Amniotic epithelial cell (primary cell): ENCODE data around the gene RBM20.

Experiments
- DNase-seq: peaks from one replicate; pipeline ENCODE4 v3.0.0-alpha.2; 2010; ENCODE audit warnings: low read depth

The RBM20 gene

DNA sequence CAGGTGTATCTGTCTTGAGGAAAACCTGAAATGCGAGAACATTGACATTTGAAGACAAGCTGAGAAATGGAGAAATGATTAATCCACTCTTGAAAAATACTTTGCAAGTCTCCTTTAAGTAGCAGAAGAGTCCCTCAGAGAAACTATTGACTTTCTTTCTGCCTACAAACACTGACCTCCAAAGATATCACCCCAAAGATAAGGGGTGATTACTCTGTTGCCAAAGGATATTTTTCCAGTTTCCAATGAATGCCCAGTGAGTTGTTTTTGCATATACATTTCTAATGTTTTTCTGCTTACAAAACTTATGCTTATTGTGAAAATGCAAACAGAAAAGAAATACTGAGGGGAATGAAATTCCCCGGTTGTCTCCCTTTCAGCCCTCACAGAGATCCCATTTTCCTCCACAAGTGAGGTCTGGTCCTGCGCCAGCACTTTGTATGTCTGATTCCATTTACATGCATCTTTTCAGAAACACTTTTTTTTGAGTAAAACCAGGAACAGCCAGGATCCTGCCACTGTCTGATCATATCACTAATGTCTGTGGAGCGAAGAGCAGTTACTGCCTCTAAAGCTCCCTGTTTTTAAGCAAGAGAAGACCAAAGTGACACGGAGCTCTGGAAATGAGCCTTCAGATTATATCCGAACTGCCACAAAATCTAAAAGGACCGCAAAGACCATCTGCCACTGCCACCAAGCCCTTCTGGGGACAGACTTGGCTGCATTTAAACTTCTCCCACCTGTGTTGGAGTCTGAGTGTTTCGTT, 144.7 kb downstream of the RBM20 start:
- DNase-seq = no peak

DNA sequence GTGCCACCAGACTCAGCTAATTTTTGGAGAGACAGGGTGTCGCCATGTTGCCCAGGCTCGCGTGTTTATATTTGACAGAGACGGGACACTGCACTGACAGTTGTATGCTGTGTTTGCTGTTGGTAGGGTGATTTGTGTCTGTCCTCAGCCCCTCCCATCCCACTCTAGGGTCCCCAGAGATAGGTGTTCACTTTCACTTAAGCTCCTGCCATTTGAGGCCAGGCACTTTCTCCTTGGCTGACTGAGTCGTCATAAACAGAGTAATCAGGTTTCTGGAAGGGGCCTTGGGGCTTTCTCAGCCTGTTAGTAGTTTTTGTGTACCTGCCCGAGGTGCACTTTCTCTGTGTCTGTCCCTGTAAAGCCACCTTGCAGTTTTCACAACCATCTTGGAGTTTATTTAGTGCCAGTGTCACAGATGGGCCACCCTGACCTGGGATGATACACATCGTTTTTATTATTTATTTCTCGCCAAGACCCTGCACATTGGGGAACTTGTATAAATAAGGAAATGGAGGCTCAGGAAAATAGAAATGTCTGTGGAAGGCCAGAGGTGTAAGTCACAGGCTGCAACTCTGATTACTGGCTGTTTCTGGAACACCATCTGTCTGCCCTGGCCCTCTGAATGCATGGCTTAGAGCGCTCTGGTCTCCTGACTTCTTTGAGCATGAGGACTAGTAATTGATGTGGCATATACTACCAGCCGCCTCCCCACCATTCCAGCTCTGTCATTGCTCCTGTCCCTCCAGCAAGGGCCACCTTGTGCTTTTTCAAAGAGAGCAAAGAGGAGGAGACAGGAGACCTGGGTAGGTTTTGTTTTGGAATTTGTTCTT, 145.7 kb downstream of the RBM20 start:
- DNase-seq = no peak

DNA sequence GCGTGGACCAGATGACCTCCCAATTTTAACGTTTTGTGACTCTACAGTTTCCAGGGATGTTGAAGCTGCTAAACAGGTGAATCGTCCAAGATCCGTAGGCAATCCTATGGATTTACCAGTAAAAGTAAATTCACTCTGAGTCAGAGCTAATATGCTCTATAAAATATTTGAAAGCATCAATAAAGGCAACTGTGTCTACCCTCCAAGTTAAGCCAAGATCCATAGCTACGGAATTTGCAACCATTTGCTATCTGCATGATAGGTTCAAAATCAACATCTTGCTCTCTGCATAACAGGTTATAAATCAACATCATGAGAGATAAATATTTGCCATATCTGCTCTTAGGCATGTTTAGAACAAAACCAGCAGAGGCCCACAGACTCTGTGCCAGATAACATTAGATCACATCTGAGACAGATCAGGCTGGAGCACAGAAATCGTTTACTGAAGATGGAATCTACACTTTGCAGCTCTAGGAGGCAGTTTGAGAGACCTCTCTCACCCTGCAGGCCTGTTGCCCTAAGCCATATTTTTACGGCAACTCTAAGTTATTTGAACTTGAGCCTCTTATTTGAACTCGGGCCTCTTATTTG, 146.9 kb downstream of the RBM20 start:
- DNase-seq = peak; percentile 44

DNA sequence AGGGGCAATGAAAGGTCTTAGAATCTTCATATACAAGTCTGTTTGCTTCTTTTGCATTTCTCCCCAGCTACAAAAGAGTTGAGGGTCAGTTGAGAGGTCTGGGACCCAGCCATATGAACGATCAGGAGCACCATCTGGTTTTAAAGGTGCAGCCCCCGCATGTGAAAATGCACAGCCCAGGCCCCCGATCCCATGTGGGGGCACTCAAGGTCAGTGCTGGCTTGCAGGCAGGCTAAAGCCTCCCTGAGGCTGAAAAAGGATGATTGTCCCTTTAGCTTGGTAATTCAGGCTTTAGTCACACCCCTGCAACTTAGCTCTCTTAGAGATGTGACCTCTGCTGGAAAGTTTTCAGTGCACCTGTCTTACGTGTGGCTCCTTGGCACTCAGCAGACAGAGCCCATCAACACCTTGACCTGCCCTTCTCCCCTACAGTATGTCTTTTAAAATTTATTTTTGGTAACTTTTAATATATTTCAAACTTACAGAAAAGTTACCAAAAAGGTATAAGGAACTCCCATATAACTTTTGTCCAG, 147.5 kb downstream of the RBM20 start:
- DNase-seq = no peak

GRCh38 chr10:110792476-110793125, 148.5 kb downstream of the RBM20 start:
- DNase-seq = no peak

DNA sequence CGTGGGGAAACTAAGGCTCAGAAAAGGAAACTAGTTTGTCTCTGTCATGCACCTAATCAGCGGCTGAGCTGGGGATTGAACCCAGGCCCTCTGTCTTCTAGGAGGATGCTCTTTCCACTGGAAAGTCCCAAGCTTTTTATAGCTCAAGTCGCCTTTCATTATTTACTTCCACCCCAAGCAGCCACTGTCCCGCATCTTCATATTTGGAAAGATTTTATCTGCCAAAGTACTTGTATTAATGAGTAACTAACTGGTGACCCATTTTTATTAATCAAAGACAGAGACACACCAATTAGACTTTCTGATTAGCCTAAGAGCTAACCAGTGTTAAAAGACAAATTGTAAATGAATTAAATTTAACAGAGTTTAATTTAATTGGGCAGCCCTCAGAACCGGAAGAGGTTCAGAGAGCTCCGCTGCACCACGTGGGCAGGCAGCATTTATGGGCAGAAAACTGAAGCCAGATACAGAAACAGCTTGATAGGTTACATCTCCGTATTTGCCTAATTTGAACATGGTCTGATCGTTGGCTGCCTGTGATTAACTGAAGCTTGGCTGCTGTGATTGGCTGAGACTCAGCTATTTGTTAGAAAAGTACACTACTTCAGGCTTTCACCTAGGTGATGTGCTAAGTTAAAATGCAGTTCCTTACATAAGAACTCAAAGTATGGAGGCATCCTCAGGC, 149.1 kb downstream of the RBM20 start:
- DNase-seq = no peak

- peak; percentile 60 for DNase-seq
These were observed 149.8 kb downstream of the RBM20 start for GRCh38 chr10:110793886-110794285.

DNA sequence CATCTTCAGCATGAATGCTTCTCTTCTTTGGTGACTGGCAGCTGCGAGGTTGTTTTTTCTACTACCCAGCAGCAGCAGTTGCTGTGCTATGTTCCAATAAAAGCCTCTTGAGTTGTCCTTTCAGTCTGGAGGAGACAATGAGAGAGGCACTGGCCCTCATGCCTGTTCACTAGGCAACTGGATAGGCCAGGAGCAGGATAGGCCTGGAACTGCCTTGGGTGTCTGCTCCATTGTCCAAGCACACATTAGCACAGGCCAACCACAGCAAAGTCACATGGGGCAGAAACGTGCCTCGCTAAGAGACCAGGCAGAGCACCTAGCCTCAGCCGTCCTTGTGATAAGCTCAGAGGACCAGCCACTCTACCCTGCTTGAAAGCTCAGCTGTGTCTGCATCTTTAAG, 150.7 kb downstream of the RBM20 start:
- DNase-seq = no peak

GRCh38 chr10:110797416-110797815, 153.3 kb downstream of the RBM20 start:
- no peak for DNase-seq

GRCh38 chr10:110798340-110798739, 154.2 kb downstream of the RBM20 start:
- no peak for DNase-seq

GRCh38 chr10:110802090-110802489, 158.0 kb downstream of the RBM20 start:
- peak; percentile 81 for DNase-seq

- peak; percentile 96 for DNase-seq
These were observed 158.6 kb downstream of the RBM20 start for GRCh38 chr10:110802551-110803238.

- peak; percentile 32 for DNase-seq
These were observed 159.2 kb downstream of the RBM20 start for GRCh38 chr10:110803239-110803749.

DNA sequence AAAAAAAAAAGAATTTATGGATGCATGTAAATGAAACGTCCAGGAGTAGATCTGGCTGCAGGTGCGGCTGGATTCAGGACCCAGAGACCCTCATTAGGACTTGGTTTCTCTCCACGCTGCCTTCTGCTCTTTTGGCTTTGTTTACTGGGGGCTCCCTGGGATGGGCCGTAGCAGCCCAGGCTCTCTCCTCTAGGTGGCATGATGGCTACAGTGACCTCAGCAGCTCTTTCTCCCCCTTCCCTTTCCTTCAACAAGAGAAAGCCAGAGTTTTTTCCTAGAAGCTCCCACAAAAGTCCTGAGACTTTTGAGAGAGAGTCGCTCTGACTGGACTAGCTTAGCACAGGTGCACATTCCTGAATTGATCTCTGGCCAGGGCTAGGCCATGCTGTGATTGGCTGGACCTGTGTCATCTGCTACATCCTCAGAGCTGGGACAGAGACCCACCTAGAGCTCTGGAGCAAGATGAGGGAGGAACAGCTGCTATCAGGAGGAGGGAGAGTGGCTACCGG, 159.7 kb downstream of the RBM20 start:
- peak; percentile 61 for DNase-seq

DNA sequence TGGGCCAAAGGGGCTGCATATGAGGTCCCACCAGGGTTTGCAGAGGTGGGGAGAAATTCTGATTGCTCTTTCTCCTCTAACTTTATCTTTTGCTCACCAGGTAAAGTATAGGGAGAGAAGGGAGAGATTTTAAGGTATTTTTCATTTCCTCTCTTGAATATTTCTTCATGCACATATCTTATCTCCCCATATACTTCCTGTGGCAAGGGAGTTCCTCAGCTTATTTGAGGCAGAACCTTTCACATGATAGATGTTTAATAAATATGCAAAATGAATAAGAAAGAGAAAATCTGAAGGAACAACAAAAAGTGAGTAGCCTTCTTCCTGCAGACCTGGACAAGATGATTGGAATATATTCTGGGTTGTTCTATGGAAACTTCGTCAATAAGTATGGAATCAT, 160.2 kb downstream of the RBM20 start:
- DNase-seq = no peak

- no peak for DNase-seq
These were observed 161.2 kb downstream of the RBM20 start for GRCh38 chr10:110805292-110805691.

GRCh38 chr10:110806335-110806734, 162.2 kb downstream of the RBM20 start:
- no peak for DNase-seq

DNA sequence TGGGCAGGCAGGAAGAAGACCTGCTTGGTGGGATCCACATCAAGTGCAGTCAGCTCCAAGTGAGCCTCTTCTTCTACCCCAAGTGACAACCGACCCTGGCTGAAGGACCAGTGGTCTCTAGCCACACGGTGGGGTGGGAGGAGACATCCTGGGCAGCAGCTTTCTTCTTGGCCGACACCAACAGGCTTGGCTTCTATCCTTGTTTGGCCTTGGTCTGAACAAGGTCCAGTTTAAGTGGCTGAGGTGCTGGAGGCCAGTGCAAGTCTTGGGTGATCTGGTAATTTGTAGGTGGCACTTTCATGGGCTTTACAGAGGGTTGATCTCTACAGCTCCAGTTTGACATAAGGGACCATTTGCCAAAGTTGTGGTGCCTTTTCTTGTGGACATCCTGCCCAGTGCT, 164.0 kb downstream of the RBM20 start:
- no peak for DNase-seq

GRCh38 chr10:110808615-110809014, 164.5 kb downstream of the RBM20 start:
- DNase-seq = no peak

DNA sequence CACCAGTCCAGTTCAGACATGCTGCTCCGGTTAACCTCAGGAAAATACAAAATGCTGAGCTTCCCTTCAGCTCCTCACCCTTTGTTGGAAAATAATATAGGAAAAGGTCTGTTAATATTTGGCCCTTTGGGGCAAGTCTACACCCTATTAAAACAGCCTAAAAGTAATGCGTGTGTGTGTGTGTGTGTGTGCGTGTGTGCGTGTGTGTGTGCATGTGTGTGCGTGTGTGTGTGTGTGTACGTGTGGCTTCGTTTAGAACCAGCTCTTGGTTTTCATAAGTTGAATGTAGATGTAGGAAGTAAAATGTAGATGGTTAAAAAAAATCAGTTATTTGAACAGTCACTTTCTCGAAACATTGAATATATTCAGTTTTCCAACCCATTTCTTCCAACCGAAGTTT, 166.5 kb downstream of the RBM20 start:
- DNase-seq = no peak
